HepG2 (cell line): Measurements from ENCODE around the gene NR3C2. TPM values are rescaled to one million over a fixed set of nuclear protein-coding genes. Genes with fewer than 3 reads are reported as not detected.

Experiments
- ATAC-seq: fragments of 200-7000 bp; cut with Tn5 transposase; 3 replicates; pipeline ENCODE4 v1.9.1; 2020; ENCODE audit warnings: mild to moderate bottlenecking, moderate library complexity
- BruUV-seq: library from RNA; stranded (reverse); fragments of 400-500 nt; replicated peaks from 2 replicates; lab custom pipeline; 2021; lab: Mats Ljungman, UMichigan
- CTCF ChIA-PET: fragments of 300-600 bp; formaldehyde crosslinking; extraction: SDS; loops from one replicate; lab custom pipeline; 2021; ENCODE audit warnings: low total read pairs, inconsistent platforms, low intra/inter-chr PET ratio; lab: Yijun Ruan, JAX
- POLR2A ChIA-PET: fragments of 350-600 bp; sonication (Branson Sonifier 250); formaldehyde crosslinking; loops from one replicate; lab custom pipeline; 2020; ENCODE audit warnings: antibody characterized with exemption, inconsistent platforms; lab: Yijun Ruan, JAX
- DNase-seq: peaks from one replicate; pipeline ENCODE4 v3.0.0-alpha.2; 2015; ENCODE audit warnings: low spot score
- FAIRE-seq: peaks from 3 replicates; lab custom pipeline; 2011; peaks lifted over from hg19 to GRCh38; lab: Jason Lieb, UNC
- H2AFZ ChIP-seq: one replicate; pipeline ENCODE4 v1.6.1; 2011; ENCODE audit warnings: low read length, inconsistent platforms
- H3K27ac ChIP-seq: fragments of 300-600 bp; 3 replicates; pipeline ENCODE4 v1.8.0; 2011; ENCODE audit warnings: mixed run types, mild to moderate bottlenecking, mixed read lengths, low read length, inconsistent platforms; ENCODE audit not compliant: insufficient read depth; ENCODE audit errors: extremely low read length
- H3K27me3 ChIP-seq, 2 experiments: fragments of 200-600 bp in 1 of 2; 2 replicates in 1 of 2; 3 replicates in 1 of 2; pipeline versions ENCODE4 v1.6.0 to v1.8.0; 2011; ENCODE audit warnings: low read length in 2 of 2, mild to moderate bottlenecking in 2 of 2, moderate library complexity in 2 of 2, inconsistent platforms in 1 of 2; ENCODE audit not compliant: insufficient read depth in 2 of 2, control insufficient read depth in 1 of 2
- H3K36me3 ChIP-seq, 2 experiments: fragments of 200-600 bp in 1 of 2; replicated peaks in 1 of 2; 2 replicates in 1 of 2; 3 replicates in 1 of 2; pipeline versions ENCODE4 v1.5.1 to v1.8.0; 2011; ENCODE audit warnings: low read length in 2 of 2, inconsistent platforms in 1 of 2; ENCODE audit not compliant: insufficient read depth in 2 of 2, control insufficient read depth in 1 of 2
- H3K4me1 ChIP-seq: 2 replicates; pipeline ENCODE4 v1.5.1; 2012; ENCODE audit warnings: low read length, inconsistent platforms; ENCODE audit not compliant: insufficient read depth
- H3K4me2 ChIP-seq: 2 replicates; pipeline ENCODE4 v1.6.0; 2011; ENCODE audit warnings: low read depth, low read length, inconsistent platforms
- H3K4me3 ChIP-seq, 3 experiments: fragments of 200-600 bp in 1 of 3; sonication (generic), shearing (Covaris generic) in 1 of 3; replicated peaks in 1 of 3; 2 replicates each; pipeline ENCODE4 v1.5.1; 2011 to 2016; ENCODE audit warnings: low read length in 3 of 3, inconsistent platforms in 2 of 3, low read depth in 2 of 3, mild to moderate bottlenecking in 2 of 3, control low read depth in 1 of 3, mixed read lengths in 1 of 3; ENCODE audit not compliant: insufficient read depth in 1 of 3
- H3K79me2 ChIP-seq: one replicate; pipeline ENCODE4 v1.6.1; 2011; ENCODE audit warnings: low read length, inconsistent platforms; ENCODE audit not compliant: insufficient read depth
- H3K9ac ChIP-seq: 2 replicates; pipeline ENCODE4 v1.6.0; 2011; ENCODE audit warnings: mild to moderate bottlenecking, low read depth, low read length, inconsistent platforms; ENCODE audit not compliant: insufficient read depth
- H3K9me3 ChIP-seq: 2 replicates; pipeline ENCODE4 v1.5.1; 2012; ENCODE audit warnings: mild to moderate bottlenecking, low read length
- H4K20me1 ChIP-seq: 2 replicates; pipeline ENCODE4 v1.6.0; 2011; ENCODE audit warnings: inconsistent platforms, mild to moderate bottlenecking, low read length, moderate library complexity; ENCODE audit not compliant: insufficient read depth
- CAMTA2 ChIP-seq: sonication (generic); formaldehyde crosslinking; IDR thresholded peaks from 2 replicates; pipeline ENCODE4 v1.4.0; 2020; ENCODE audit warnings: mild to moderate bottlenecking, missing genetic modification reagents, borderline replicate concordance
- DZIP1 ChIP-seq: sonication (generic); formaldehyde crosslinking; IDR thresholded peaks from 2 replicates; pipeline ENCODE4 v1.5.0; 2020; ENCODE audit warnings: mild to moderate bottlenecking, missing genetic modification reagents
- KDM1A ChIP-seq: IDR thresholded peaks from 2 replicates; pipeline ENCODE4 v1.6.1; 2016; ENCODE audit warnings: missing compliant biosample characterization
- ZBED4 ChIP-seq: sonication (generic); formaldehyde crosslinking; IDR thresholded peaks from 2 replicates; pipeline ENCODE4 v1.4.0; 2020; ENCODE audit warnings: missing genetic modification reagents, borderline replicate concordance
- ZBTB20 ChIP-seq: sonication (generic); formaldehyde crosslinking; IDR thresholded peaks from 2 replicates; pipeline ENCODE4 v1.8.1; 2023; ENCODE audit warnings: missing genetic modification reagents, low read depth, mild to moderate bottlenecking, borderline replicate concordance
- ZNF362 ChIP-seq: sonication (generic); formaldehyde crosslinking; IDR thresholded peaks from 2 replicates; pipeline ENCODE4 v1.4.0; 2020; ENCODE audit warnings: missing genetic modification reagents, mild to moderate bottlenecking, borderline replicate concordance
- ZNF567 ChIP-seq: sonication (generic); formaldehyde crosslinking; IDR thresholded peaks from 2 replicates; pipeline ENCODE4 v1.8.1; 2023; ENCODE audit warnings: mild to moderate bottlenecking, missing genetic modification reagents, borderline replicate concordance
- WGBS: methylation state at CpG from one replicate; pipeline ENCODE4 v1.1.6; 2017; ENCODE audit warnings: low lambda C conversion rate; 5-methylcytosine and 5-hydroxymethylcytosine counted together
- in situ Hi-C: cut with HindIII; loops from 2 replicates; pipeline ENCODE4 v1.10.0; 2017; ENCODE audit warnings: low pct_unique_long_range_greater_than_20kb; ENCODE audit not compliant: extremely low pct_ligation_motif_present
- intact Hi-C: fragments of 100-400 bp; cut with micrococcal nuclease; formaldehyde crosslinking; loops from one replicate; pipeline ENCODE4 v1.10.0; 2022; ENCODE audit not compliant: unreplicated experiment
- polyA plus RNA-seq, 8 experiments: library from polyadenylated mRNA; depleted of rRNA in 3 of 8; stranded (reverse) in 7 of 8; unstranded in 1 of 8; fragments of >200 nt; fragmentation: Illumina TruSeq in 4 of 8; extraction: Trizol in 4 of 8; gene quantifications; 2 replicates each; pipeline versions ENCODE4 v1.2.1 to v1.2.3, GENCODE V29; 2011 to 2016; ENCODE audit warnings: low read depth in 4 of 8, missing spikeins in 1 of 8, mixed read lengths in 1 of 8; ENCODE audit not compliant: insufficient read depth in 1 of 8
- total RNA-seq, 5 experiments: library from RNA; depleted of rRNA; stranded (reverse); fragments of >200 nt; fragmentation: Illumina TruSeq; extraction: Trizol; gene quantifications; 2 replicates each; pipeline ENCODE4 v1.2.3, GENCODE V29; 2016; ENCODE audit warnings: low read depth in 1 of 5

Gene NR3C2
- total and polyA plus RNA-seq, 2 of the 13 experiments (the other 11 are each of a cell fraction or from before 2014, with no cell fraction given), result 0.26 to 0.46 TPM

GRCh38 chr4:148226341-148226740, 215.9 kb downstream of the NR3C2 start:
- 13% methylated on average over 1 of the region's 1 CpG for WGBS
- Histone ChIP-seq H3K27ac (no peak overlapping the region), H2AFZ (no peak overlapping the region), H3K79me2 (no peaks in the 10 kb centered on the region), H4K20me1 (no peaks in the 10 kb centered on the region), H3K4me1 (no peaks in the 10 kb centered on the region), H3K36me3 (no peaks in the 10 kb centered on the region), H3K4me2 (no peak overlapping the region), H3K9me3 (no peaks in the 10 kb centered on the region), H3K27me3 (no peaks in the 10 kb centered on the region), H3K9ac (no peak overlapping the region), H3K4me3 (no peak overlapping the region)
- intact Hi-C loops (no loop called here), in situ Hi-C loops (no loop called here)
- ATAC-seq (no peak), DNase-seq (no peak), FAIRE-seq (no peak)
- ChIA-PET POLR2A (no interaction called here), CTCF (no interaction called here)
- no TSS peak for BruUV-seq
- no peak for TF ChIP-seq ZBTB20 (CRISPR knock-in tag)
- no peak for TF ChIP-seq DZIP1 (CRISPR knock-in tag)
- no peak for TF ChIP-seq ZBED4 (CRISPR knock-in tag)
- TF ChIP-seq CAMTA2 (CRISPR knock-in tag), result no peak
- no peak for TF ChIP-seq KDM1A (CRISPR knock-in tag)
- no peak for TF ChIP-seq ZNF567
- no peak for TF ChIP-seq ZNF362 (CRISPR knock-in tag)
